K562 (cell line): Measurements from ENCODE around the gene CLDN7. TPM values are rescaled to one million over a fixed set of nuclear protein-coding genes. Genes with fewer than 3 reads are reported as not detected.

ENCODE experiments used
- CREB3L1 ChIP-seq: fragments of 450-650 bp; IDR thresholded peaks from 2 replicates; pipeline ENCODE4 v1.6.1; 2014; ENCODE audit warnings: low read depth, mild to moderate bottlenecking, moderate library complexity, borderline replicate concordance
- E2F4 ChIP-seq: sonication (generic); formaldehyde crosslinking; IDR thresholded peaks from 2 replicates; pipeline ENCODE4 v1.8.0; 2022; ENCODE audit warnings: mild to moderate bottlenecking, low read depth, missing genetic modification reagents
- ESRRA ChIP-seq: fragments of 450-650 bp; IDR thresholded peaks from 2 replicates; pipeline ENCODE4 v1.6.1; 2014; ENCODE audit warnings: low read depth, mild to moderate bottlenecking, moderate library complexity, borderline replicate concordance
- NCOA2 ChIP-seq, 2 experiments: fragments of 450-650 bp; IDR thresholded peaks; 2 replicates each; pipeline ENCODE4 v1.6.1; 2018; ENCODE audit warnings: mild to moderate bottlenecking in 2 of 2, moderate library complexity in 1 of 2; ENCODE audit not compliant: partially characterized antibody in 2 of 2
- RBM25 ChIP-seq: fragments of 200-400 bp; formaldehyde crosslinking; IDR thresholded peaks from 2 replicates; pipeline ENCODE4 v1.6.1; 2018; ENCODE audit warnings: low read length, low read depth, moderate library complexity; ENCODE audit not compliant: severe bottlenecking
- SAP30 ChIP-seq: fragments of 200-600 bp; sonication (generic); IDR thresholded peaks from 2 replicates; pipeline ENCODE4 v1.6.1; 2012; ENCODE audit warnings: borderline replicate concordance, low read depth, mild to moderate bottlenecking, moderate library complexity, low read length, control low read depth, inconsistent platforms; ENCODE audit not compliant: insufficient read depth, poor library complexity, severe bottlenecking
- SIX5 ChIP-seq, 2 experiments: IDR thresholded peaks; 2 replicates each; pipeline ENCODE4 v1.6.1; 2011; ENCODE audit warnings: low read length in 2 of 2, borderline replicate concordance in 1 of 2, low read depth in 1 of 2, mild to moderate bottlenecking in 1 of 2, moderate library complexity in 1 of 2; ENCODE audit not compliant: insufficient read depth in 1 of 2
- SMAD3 ChIP-seq: fragments of 450-650 bp; formaldehyde crosslinking; conservative IDR thresholded peaks from 2 replicates; pipeline ENCODE4 v1.4.0; 2020; ENCODE audit warnings: mild to moderate bottlenecking
- SMAD4 ChIP-seq: fragments of 250-450 bp; sonication (Bioruptor Pico); conservative IDR thresholded peaks from 2 replicates; pipeline ENCODE4 v1.8.0; 2021; ENCODE audit warnings: inconsistent platforms, mild to moderate bottlenecking, moderate library complexity
- ZBTB40 ChIP-seq, 2 experiments: fragments of 450-650 bp in 1 of 2; sonication (generic) in 1 of 2; formaldehyde crosslinking in 1 of 2; IDR thresholded peaks; 2 replicates each; pipeline versions ENCODE4 v1.7.1 to v1.9.0; 2016 to 2022; ENCODE audit warnings: inconsistent platforms in 1 of 2, mild to moderate bottlenecking in 1 of 2, missing genetic modification reagents in 1 of 2
- ZNF445 ChIP-seq: fragments of 250-450 bp; sonication (Bioruptor Pico); IDR thresholded peaks from 2 replicates; pipeline ENCODE4 v1.4.0; 2020; ENCODE audit warnings: low read depth, mild to moderate bottlenecking, moderate library complexity
- polyA plus RNA-seq, 8 experiments: library from polyadenylated mRNA; depleted of rRNA in 4 of 8; stranded (reverse) in 5 of 8; unstranded in 3 of 8; fragments of >200 nt; fragmentation: Nextera tagmentation in 2 of 8; fragmentation: Illumina TruSeq in 1 of 8; extraction: Ambion mirVana in 2 of 8; extraction: Trizol in 1 of 8; gene quantifications; 2 replicates each; pipeline versions ENCODE4 v1.2.1 to v1.2.3, GENCODE V29; 2011 to 2014; ENCODE audit warnings: inconsistent platforms in 1 of 8, missing spikeins in 1 of 8
- total RNA-seq, 7 experiments: library from RNA; depleted of rRNA in 6 of 7; stranded (reverse); fragments of >200 nt in 6 of 7; fragmentation: Illumina TruSeq in 2 of 7; extraction: Trizol in 2 of 7; gene quantifications; 2 replicates each; pipeline versions ENCODE4 v1.2.1 to v1.2.3, GENCODE V29; 2011 to 2021; ENCODE audit warnings: low replicate concordance in 1 of 7

The CLDN7 gene
- total and polyA plus RNA-seq, 9 of the 15 experiments (the other 6 are each of a cell fraction or from before 2014, with no cell fraction given): 2.2 to 14.5 (median 7.6) TPM

- TF ChIP-seq SAP30 (no peak), ZNF445 (CRISPR knock-in tag) (no peak), E2F4 (no peak), SMAD4 (CRISPR knock-in tag) (peak; percentile 56; the same call in 1 of the 2 replicates), ZBTB40 (IDR thresholded peaks at IDR 0.05) (peak; percentile 25; the same call in 1 of the 2 replicates), ZBTB40 (CRISPR knock-in tag; IDR thresholded peaks at IDR 0.05) (peak; percentile 33; the same call in 1 of the 2 replicates), NCOA2 (IDR thresholded peaks at IDR 0.05; ENCODE audit: partially characterized antibody in 2 of 2) (no peak), SMAD3 (CRISPR knock-in tag) (no peak), ESRRA (peak; percentile 30; the same call in 1 of the 2 replicates), RBM25 (no peak), CREB3L1 (no peak), SIX5 (IDR thresholded peaks at IDR 0.05; ENCODE audit: borderline replicate concordance in 1 of 2, insufficient read depth in 1 of 2, low read depth in 1 of 2, low read length in 2 of 2) (no peak)
Measured at GRCh38 chr17:7280519-7281073, 18.3 kb upstream of the CLDN7 start (continued).
